Endodermal cell (in vitro differentiated cells): ENCODE data around the gene TIGD1. TPM values are rescaled to one million over a fixed set of nuclear protein-coding genes. Genes with fewer than 3 reads are reported as not detected.

ENCODE experiments used
- DNase-seq: peaks from one replicate; pipeline ENCODE4 v3.0.0-alpha.2; 2017
- H3K27ac ChIP-seq: 2 replicates; pipeline ENCODE4 v1.5.1; 2013; ENCODE audit warnings: mild to moderate bottlenecking, low read depth, low read length, moderate library complexity
- H3K27me3 ChIP-seq: 2 replicates; pipeline ENCODE4 v1.6.1; 2013; ENCODE audit warnings: mild to moderate bottlenecking, low read length, moderate library complexity; ENCODE audit not compliant: insufficient read depth, control insufficient read depth, poor library complexity, severe bottlenecking
- H3K36me3 ChIP-seq: 2 replicates; pipeline ENCODE4 v1.7.0; 2013; ENCODE audit warnings: mild to moderate bottlenecking, low read length, moderate library complexity; ENCODE audit not compliant: control insufficient read depth, insufficient read depth
- H3K4me1 ChIP-seq: one replicate; pipeline ENCODE4 v1.7.0; 2013; ENCODE audit warnings: low read length; ENCODE audit not compliant: control insufficient read depth, insufficient read depth
- H3K4me3 ChIP-seq: 2 replicates; pipeline ENCODE4 v1.5.1; 2013; ENCODE audit warnings: mild to moderate bottlenecking, low read length, moderate library complexity
- H3K9ac ChIP-seq: 2 replicates; pipeline ENCODE4 v1.6.1; 2013; ENCODE audit warnings: mild to moderate bottlenecking, low read length, moderate library complexity; ENCODE audit not compliant: poor library complexity, severe bottlenecking; ENCODE audit errors: extremely low read depth
- H3K9me3 ChIP-seq: 2 replicates; pipeline ENCODE4 v1.6.1; 2013; ENCODE audit warnings: mild to moderate bottlenecking, low read length, moderate library complexity; ENCODE audit not compliant: control insufficient read depth
- H3K27ac Mint-ChIP-seq: 2 replicates; pipeline ENCODE4 v1.8.0; 2020; ENCODE audit warnings: mixed read lengths
- H3K27me3 Mint-ChIP-seq: 2 replicates; pipeline ENCODE4 v1.8.0; 2021; ENCODE audit warnings: mild to moderate bottlenecking, mixed read lengths; ENCODE audit not compliant: insufficient read depth
- H3K36me3 Mint-ChIP-seq: 2 replicates; pipeline ENCODE4 v1.8.0; 2020; ENCODE audit warnings: low read depth, mixed read lengths
- H3K4me1 Mint-ChIP-seq: 2 replicates; pipeline ENCODE4 v1.8.0; 2020; ENCODE audit warnings: mixed read lengths
- H3K4me3 Mint-ChIP-seq: 2 replicates; pipeline ENCODE4 v1.8.0; 2020; ENCODE audit warnings: mild to moderate bottlenecking, moderate library complexity, mixed read lengths
- H3K9me3 Mint-ChIP-seq: 2 replicates; pipeline ENCODE4 v1.8.0; 2020; ENCODE audit warnings: mild to moderate bottlenecking, mixed read lengths
- CTCF ChIP-seq: fragments of 200-600 bp; sonication (generic); conservative IDR thresholded peaks from 2 replicates; pipeline ENCODE4 v1.5.0; 2021; ENCODE audit warnings: antibody characterized with exemption, mild to moderate bottlenecking
- WGBS, 2 experiments: methylation state at CpG; one replicate each; pipeline versions ENCODE4 v1.1.5 to v1.1.7; 2013; ENCODE audit warnings: missing lambda C conversion rate in 2 of 2, mixed read lengths in 1 of 2; ENCODE audit not compliant: insufficient coverage in 1 of 2, insufficient read length in 1 of 2; 5-methylcytosine and 5-hydroxymethylcytosine counted together
- total RNA-seq, 2 donors: library from RNA; stranded (reverse); fragmentation: NEBNext Ultra II Directional in 1 of 2; extraction: Animal tissue kit (Norgen Biotek cat#: 25700) in 1 of 2; gene quantifications; 2 replicates in 1 of 2; 3 replicates in 1 of 2; pipeline ENCODE4 v1.2.1, GENCODE V29; 2021

The TIGD1 gene
- total RNA-seq, 2 donors from 2014 or later = 6.5 to 6.7 TPM

- no peak for TF ChIP-seq CTCF
- Histone ChIP-seq H3K4me1 (no peaks in the 10 kb centered on the region), H3K4me3 (no peak within 1 kb of the TSS), H3K36me3 (no peaks in the 10 kb centered on the region), H3K9ac (no peak within 1 kb of the TSS), H3K9me3 (no peaks in the 10 kb centered on the region), H3K27ac (no peak within 1 kb of the TSS), H3K27me3 (peaks cover 55% of the 10 kb centered on the region)
- Mint-ChIP-seq H3K27me3 (peaks cover 46% of the 10 kb centered on the region), H3K36me3 (no peaks in the 10 kb centered on the region), H3K4me3 (no peak within 1 kb of the TSS), H3K9me3 (no peaks in the 10 kb centered on the region), H3K4me1 (peaks cover 3% of the 10 kb centered on the region), H3K27ac (no peak within 1 kb of the TSS)
- WGBS, 2 experiments = 77 to 78% methylated on average over 9 to 19 of the region's 19 CpGs
- DNase-seq = peak; percentile 54
These were observed 30.5 kb downstream of the TIGD1 start, which contains the start of gene PRSS56 for GRCh38 chr2:232519581-232520438. PRSS56 (plus strand) TSS chr2:232520388; CDS start chr2:232520599, 211 bp downstream.

- no peaks in the 10 kb centered on the region for H3K4me1 ChIP-seq
- peaks cover 46% of the 10 kb centered on the region for H3K27me3 ChIP-seq
- Mint-ChIP-seq H3K4me3 (no peak overlapping the region), H3K4me1 (peaks cover 3% of the 10 kb centered on the region), H3K9me3 (no peaks in the 10 kb centered on the region), H3K36me3 (no peaks in the 10 kb centered on the region), H3K27me3 (peaks cover 39% of the 10 kb centered on the region), H3K27ac (no peak overlapping the region)
- WGBS, 2 experiments = 50 to 77% methylated on average over 5 to 6 of the region's 6 CpGs
- H3K9ac ChIP-seq = no peak overlapping the region
- no peak overlapping the region for H3K4me3 ChIP-seq
- H3K9me3 ChIP-seq = no peaks in the 10 kb centered on the region
- TF ChIP-seq CTCF = no peak
- peak; percentile 67 for DNase-seq
- no peaks in the 10 kb centered on the region for H3K36me3 ChIP-seq
- H3K27ac ChIP-seq = no peak overlapping the region
These were observed 31.5 kb downstream of the TIGD1 start for GRCh38 chr2:232518844-232519243.

GRCh38 chr2:232516551-232516950 lies 33.8 kb downstream of the TIGD1 start:
- no peak overlapping the region for H3K9ac ChIP-seq
- Mint-ChIP-seq H3K27me3 (peaks cover 23% of the 10 kb centered on the region), H3K4me3 (no peak overlapping the region), H3K9me3 (no peaks in the 10 kb centered on the region), H3K36me3 (no peaks in the 10 kb centered on the region), H3K4me1 (peaks cover 3% of the 10 kb centered on the region), H3K27ac (no peak overlapping the region)
- no peaks in the 10 kb centered on the region for H3K36me3 ChIP-seq
- 85 to 100% methylated on average over 2 to 3 of the region's 3 CpGs for WGBS, 2 experiments
- TF ChIP-seq CTCF = no peak
- H3K4me1 ChIP-seq = no peaks in the 10 kb centered on the region
- no peak overlapping the region for H3K27ac ChIP-seq
- peaks cover 23% of the 10 kb centered on the region for H3K27me3 ChIP-seq
- no peak for DNase-seq
- H3K9me3 ChIP-seq = no peaks in the 10 kb centered on the region
- H3K4me3 ChIP-seq = no peak overlapping the region
